ENCODE measurements around the gene NAXE.
"Not testable (repeated sequence)": the region's sequence is repeated elsewhere in the genome, so short reads cannot be mapped to it uniquely, and the experiment has no call there.

Gene NAXE

GRCh38 chr1:156566436-156566835 is 25.1 kb upstream of the NAXE start:
- in situ Hi-C loops (cut with MboI; ENCODE audit: low sequenced_read_pairs) = no loop called here

- in situ Hi-C loops (cut with MboI; ENCODE audit: low sequenced_read_pairs) = no loop called here
Observed at GRCh38 chr1:156571261-156571852, 20.2 kb upstream of the NAXE start.

DNA sequence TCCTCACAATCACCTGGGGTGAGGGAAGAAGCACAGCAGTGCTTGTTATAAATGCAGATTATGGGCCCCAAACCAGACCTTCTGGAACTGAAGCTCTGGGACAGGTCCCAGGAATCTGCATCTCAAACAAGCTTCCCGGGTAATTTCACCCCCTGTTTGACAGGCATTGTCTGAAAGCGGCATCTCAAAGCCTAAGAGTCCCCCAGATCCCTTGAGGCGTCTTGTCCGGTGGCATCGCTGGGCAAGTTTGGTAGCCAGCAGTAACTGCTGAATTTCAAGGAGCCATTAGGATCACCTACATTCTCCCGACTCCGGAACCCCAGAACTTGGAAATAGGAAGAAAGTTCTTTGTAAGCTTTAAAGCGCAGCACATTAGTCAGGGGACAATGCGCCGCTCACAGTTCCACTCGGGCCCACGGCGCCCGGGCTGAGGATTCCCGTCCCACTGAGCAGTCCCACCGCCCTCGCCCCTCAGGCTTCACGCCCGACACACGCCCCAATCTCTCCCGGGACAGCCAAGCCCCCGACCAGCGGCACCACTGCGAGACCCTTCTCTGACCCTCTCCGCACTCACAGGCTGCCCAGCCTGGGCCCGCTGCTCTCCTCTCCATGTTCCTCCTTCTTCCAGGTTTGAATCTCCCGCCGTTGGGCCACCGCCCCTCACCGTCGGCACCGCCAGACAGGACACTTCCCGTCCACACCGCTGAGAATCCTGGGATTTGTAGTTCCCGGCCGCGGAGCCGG is 19.5 kb upstream of the NAXE start, which contains the start of gene IQGAP3:
Gene IQGAP3 (minus strand): TSS at position 647 of the 744 bp plus-strand sequence. CDS start 36 bp downstream, at position 611.
- in situ Hi-C loops (cut with MboI; ENCODE audit: low sequenced_read_pairs) = no loop called here

- in situ Hi-C loops (cut with MboI; ENCODE audit: low sequenced_read_pairs) = no loop called here
Observed at GRCh38 chr1:156572663-156573018, 18.9 kb upstream of the NAXE start.

- in situ Hi-C loops (cut with MboI; ENCODE audit: low sequenced_read_pairs) = no loop called here
Observed at GRCh38 chr1:156574039-156574633, 17.4 kb upstream of the NAXE start.

- in situ Hi-C loops (cut with MboI; ENCODE audit: low sequenced_read_pairs) = no loop called here
Observed at GRCh38 chr1:156577550-156577949, 14.0 kb upstream of the NAXE start.

GRCh38 chr1:156578055-156578454 is 13.5 kb upstream of the NAXE start:
- in situ Hi-C loops (cut with MboI; ENCODE audit: low sequenced_read_pairs) = no loop called here

DNA sequence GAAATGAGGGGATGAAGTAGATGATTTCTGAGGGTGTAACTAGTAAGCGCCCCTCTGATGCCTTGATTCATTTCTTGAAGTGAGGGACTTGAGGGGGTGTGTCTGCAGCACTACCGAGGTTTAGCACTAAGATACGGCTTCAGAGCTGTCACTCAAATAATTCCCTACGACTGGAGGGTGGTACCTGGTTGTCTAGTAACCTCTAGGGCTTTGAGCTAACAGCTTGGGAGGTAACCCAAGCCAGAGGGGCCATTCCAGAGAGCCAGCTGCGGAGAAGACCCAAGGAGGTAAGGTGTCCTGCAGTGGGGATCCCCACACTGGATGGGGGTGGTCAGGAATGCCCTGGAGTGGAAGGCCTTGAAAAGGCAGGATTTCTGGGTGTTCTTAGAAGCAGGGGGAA is 12.1 kb upstream of the NAXE start, which contains the start of gene TTC24:
Gene TTC24 (plus strand): TSS at position 252 of the 400 bp plus-strand sequence. CDS start 1,642 bp downstream, outside the sequence.
- in situ Hi-C loops (cut with MboI; ENCODE audit: low sequenced_read_pairs) = no loop called here

DNA sequence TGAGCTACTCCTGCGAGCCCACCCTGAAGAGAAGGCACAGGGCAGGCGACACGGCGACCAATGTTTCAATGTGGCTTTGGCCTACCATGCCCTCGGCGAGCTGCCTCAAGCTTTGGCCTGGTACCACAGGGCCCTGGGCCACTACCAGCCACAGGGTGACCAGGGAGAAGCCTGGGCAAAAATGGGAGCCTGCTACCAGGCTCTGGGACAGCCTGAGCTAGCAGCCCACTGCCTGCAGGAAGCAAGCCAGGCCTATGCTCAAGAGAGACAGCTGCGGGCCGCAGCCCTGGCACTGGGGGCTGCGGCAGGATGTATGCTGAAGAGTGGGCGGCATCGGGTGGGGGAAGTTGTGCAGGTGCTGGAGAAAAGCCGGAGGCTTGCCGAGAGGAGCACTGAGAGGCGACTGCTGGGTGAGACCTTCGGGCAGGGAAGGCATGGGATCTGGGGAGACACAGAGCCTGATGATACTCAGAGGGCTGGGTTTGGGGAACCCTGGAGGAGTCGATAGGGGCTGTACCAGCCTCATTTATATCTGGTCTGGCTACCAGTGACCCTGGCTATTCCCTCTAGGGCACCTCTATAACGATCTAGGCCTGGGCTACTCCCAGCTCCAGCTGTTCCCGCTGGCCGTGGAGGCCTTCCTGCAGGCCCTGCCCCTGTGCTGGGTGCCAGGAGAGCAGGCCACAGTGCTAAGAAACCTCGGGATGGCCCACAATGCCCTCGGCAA is 9.8 kb upstream of the NAXE start:
- in situ Hi-C loops (cut with MboI; ENCODE audit: low sequenced_read_pairs) = no loop called here

- in situ Hi-C loops (cut with MboI; ENCODE audit: low sequenced_read_pairs) = no loop called here
Observed at GRCh38 chr1:156582388-156583017, 9.1 kb upstream of the NAXE start.

- in situ Hi-C loops (cut with MboI; ENCODE audit: low sequenced_read_pairs) = no loop called here
Observed at GRCh38 chr1:156583821-156584622, 7.6 kb upstream of the NAXE start.

DNA sequence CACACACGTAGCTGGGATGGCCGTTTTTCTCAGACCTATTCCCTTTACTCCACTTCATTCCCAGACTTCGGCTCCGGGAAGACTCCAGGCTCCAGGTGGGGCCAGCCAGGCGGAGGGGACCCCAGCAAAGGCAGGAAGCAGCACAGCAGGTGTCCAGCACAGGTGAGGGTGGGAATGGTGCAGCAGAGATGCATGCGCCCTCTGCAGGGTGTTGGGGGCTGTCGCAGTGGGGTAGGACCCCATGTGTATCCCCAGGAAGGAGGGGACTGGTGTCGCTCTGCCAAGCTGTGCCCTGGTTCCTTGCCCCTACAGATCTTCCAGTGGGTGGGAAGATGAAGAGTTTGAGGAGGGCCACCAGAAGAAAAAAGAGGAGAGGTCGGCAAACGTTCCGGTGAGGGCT is 6.8 kb upstream of the NAXE start:
- in situ Hi-C loops (cut with MboI; ENCODE audit: low sequenced_read_pairs) = no loop called here

DNA sequence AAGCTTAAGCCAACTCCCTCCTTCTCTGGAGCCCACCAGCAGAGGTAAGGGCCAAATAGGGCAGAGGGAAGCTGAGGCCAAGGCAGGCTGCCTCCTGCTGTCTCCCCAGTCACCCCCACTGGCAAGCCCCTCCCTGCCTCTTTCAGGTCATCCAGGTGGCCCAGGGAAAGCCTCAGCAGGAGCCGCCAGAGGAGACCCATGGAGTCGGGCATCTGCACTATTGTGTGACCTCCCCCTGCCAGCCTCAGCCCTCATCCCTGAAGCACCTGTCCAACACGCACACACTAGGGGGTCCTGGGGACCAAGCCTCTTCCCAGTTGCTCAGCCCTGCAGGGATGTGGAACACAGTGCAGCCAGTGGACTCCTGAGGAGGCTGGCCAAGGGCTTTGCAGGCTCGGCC is 5.3 kb upstream of the NAXE start:
- in situ Hi-C loops (cut with MboI; ENCODE audit: low sequenced_read_pairs) = no loop called here

DNA sequence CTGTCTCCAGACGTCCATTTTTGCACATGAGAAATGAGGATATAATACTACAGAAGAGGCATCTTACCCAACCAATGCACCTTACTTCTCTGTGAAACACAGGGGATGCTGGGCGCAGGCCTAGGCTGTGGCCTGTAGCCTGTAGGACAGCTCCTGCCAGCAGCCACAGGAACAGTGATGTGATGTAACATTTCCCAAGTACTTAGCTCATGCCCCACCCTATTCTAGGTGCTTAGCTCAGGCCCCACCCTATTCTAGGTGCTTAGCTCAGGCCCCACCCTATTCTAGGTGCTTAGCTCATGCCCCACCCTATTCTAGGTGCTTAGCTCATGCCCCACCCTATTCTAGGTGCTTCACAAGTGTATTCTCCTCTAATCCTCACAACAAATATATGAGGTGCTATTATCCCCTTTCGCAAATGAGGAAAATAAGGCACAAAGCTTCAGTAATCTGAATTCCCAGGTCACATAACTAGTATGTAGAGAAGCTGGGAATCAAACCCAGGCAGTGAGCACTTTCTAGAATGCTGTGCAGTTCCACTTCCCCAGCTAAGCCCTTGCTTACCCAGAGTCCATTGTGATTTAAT is 4.6 kb upstream of the NAXE start:
- in situ Hi-C loops (cut with MboI; ENCODE audit: low sequenced_read_pairs) = no loop called here

GRCh38 chr1:156587927-156588326 is 3.6 kb upstream of the NAXE start:
- in situ Hi-C loops (cut with MboI; ENCODE audit: low sequenced_read_pairs) = not testable (repeated sequence)

DNA sequence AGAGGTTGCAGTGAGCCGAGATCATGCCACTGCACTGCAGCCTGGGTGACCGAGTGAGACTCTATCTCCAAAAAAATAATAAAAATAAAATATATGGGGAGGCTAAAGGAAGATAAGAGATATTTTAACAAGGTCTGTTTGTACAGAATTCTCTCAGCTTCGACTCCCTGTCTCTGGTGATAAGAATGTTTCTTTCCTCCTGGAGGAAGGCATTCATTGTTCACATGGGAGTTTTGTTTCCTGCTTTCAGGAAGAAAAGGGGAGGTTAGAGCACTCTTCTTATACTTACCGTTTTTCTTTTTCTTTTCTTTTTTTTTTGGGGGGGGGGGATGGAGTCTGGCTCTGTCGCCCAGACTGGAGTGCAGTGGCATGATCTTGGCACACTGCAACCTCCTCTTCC is 2.0 kb upstream of the NAXE start:
- in situ Hi-C loops (cut with MboI; ENCODE audit: low sequenced_read_pairs) = no loop called here

GRCh38 chr1:156590326-156591180 is 1.0 kb upstream of the NAXE start:
- in situ Hi-C loops (cut with MboI; ENCODE audit: low sequenced_read_pairs) = no loop called here

- in situ Hi-C loops (cut with MboI; ENCODE audit: low sequenced_read_pairs) = no loop called here
Observed at GRCh38 chr1:156591181-156591431, 470 bp upstream of the NAXE start.
